ENCODE measurements around the gene MORN4. TPM values are rescaled to one million over a fixed set of nuclear protein-coding genes. Genes with fewer than 3 reads are reported as not detected.

MORN4 gene
- total and polyA plus RNA-seq, 9 of the 15 experiments (the other 6 are each of a cell fraction or from before 2014, with no cell fraction given), result 8.3 to 23.9 (median 11.7) TPM

GRCh38 chr10:97648562-97649404 is 15.5 kb upstream of the MORN4 start (continued):
- TF ChIP-seq RBBP5 (IDR thresholded peaks at IDR 0.05; ENCODE audit: borderline replicate concordance, insufficient read depth, low read length, poor library complexity, severe bottlenecking) (no peak), ZBTB8A (IDR thresholded peaks at IDR 0.05; ENCODE audit: partially characterized antibody) (no peak), POU5F1 (IDR thresholded peaks at IDR 0.05; ENCODE audit: borderline replicate concordance, low read depth, low read length, partially characterized antibody) (no peak), IRF2 (CRISPR knock-in tag; IDR thresholded peaks at IDR 0.05) (no peak), MGA (IDR thresholded peaks at IDR 0.05) (no peak), ETV5 (CRISPR knock-in tag; IDR thresholded peaks at IDR 0.05; ENCODE audit: low read depth) (peak; percentile 64; the same call in 1 of the 2 replicates), FOS (IDR thresholded peaks at IDR 0.05; ENCODE audit: extremely low read depth, insufficient read length) (no peak)
- TF ChIP-seq, protein P1, sequence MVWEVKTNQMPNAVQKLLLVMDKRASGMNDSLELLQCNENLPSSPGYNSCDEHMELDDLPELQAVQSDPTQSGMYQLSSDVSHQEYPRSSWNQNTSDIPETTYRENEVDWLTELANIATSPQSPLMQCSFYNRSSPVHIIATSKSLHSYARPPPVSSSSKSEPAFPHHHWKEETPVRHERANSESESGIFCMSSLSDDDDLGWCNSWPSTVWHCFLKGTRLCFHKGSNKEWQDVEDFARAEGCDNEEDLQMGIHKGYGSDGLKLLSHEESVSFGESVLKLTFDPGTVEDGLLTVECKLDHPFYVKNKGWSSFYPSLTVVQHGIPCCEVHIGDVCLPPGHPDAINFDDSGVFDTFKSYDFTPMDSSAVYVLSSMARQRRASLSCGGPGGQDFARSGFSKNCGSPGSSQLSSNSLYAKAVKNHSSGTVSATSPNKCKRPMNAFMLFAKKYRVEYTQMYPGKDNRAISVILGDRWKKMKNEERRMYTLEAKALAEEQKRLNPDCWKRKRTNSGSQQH (CRISPR knock-in tag; IDR thresholded peaks at IDR 0.05), result no peak
- TF ChIP-seq, protein P2, sequence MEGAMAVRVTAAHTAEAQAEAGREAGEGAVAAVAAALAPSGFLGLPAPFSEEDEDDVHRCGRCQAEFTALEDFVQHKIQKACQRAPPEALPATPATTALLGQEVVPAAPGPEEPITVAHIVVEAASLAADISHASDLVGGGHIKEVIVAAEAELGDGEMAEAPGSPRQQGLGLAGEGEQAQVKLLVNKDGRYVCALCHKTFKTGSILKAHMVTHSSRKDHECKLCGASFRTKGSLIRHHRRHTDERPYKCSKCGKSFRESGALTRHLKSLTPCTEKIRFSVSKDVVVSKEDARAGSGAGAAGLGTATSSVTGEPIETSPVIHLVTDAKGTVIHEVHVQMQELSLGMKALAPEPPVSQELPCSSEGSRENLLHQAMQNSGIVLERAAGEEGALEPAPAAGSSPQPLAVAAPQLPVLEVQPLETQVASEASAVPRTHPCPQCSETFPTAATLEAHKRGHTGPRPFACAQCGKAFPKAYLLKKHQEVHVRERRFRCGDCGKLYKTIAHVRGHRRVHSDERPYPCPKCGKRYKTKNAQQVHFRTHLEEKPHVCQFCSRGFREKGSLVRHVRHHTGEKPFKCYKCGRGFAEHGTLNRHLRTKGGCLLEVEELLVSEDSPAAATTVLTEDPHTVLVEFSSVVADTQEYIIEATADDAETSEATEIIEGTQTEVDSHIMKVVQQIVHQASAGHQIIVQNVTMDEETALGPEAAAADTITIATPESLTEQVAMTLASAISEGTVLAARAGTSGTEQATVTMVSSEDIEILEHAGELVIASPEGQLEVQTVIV (CRISPR knock-in tag; IDR thresholded peaks at IDR 0.05; ENCODE audit: borderline replicate concordance), result no peak
